ENCODE measurements around the gene TBX4.
A peak's percentile ranks its signal among the peaks of the same experiment; 100 is the strongest.

The TBX4 gene

DNA sequence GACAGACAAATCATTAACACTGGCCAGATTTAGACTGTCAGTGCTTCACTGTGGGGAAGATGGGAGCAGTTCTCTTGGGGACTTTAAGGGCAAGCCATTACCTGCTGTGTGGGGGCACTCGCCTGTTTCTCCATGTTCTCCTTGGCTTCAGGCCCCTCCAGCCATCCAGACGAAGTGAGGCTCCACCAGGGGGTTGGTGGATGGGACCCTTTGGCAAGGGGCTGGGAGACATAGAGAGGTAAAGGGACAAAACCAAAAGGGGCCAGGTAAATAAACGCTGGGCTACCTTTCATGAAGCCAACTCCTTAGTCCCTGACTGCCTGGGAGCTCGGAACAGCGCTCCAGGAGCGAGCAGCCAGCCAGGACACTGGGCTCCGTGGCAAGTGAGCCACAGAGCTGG is 14.0 kb downstream of the TBX4 start:
- intact Hi-C loops (cut with micrococcal nuclease), result loop anchor here (2.0 kb wide), 1 partner anchor 55 kb away; no protein-coding TSS in a partner anchor
- H3K36me3 Mint-ChIP-seq (ENCODE audit: low read depth), result no peaks in the 10 kb centered on the region
- H3K4me1 Mint-ChIP-seq (ENCODE audit: low read depth), result peaks cover 30% of the 10 kb centered on the region
- H3K9me3 Mint-ChIP-seq, result no peaks in the 10 kb centered on the region
- H3K27ac Mint-ChIP-seq, result no peak overlapping the region
- no peak overlapping the region for H3K4me3 Mint-ChIP-seq
- peaks cover 58% of the 10 kb centered on the region for H3K27me3 Mint-ChIP-seq

DNA sequence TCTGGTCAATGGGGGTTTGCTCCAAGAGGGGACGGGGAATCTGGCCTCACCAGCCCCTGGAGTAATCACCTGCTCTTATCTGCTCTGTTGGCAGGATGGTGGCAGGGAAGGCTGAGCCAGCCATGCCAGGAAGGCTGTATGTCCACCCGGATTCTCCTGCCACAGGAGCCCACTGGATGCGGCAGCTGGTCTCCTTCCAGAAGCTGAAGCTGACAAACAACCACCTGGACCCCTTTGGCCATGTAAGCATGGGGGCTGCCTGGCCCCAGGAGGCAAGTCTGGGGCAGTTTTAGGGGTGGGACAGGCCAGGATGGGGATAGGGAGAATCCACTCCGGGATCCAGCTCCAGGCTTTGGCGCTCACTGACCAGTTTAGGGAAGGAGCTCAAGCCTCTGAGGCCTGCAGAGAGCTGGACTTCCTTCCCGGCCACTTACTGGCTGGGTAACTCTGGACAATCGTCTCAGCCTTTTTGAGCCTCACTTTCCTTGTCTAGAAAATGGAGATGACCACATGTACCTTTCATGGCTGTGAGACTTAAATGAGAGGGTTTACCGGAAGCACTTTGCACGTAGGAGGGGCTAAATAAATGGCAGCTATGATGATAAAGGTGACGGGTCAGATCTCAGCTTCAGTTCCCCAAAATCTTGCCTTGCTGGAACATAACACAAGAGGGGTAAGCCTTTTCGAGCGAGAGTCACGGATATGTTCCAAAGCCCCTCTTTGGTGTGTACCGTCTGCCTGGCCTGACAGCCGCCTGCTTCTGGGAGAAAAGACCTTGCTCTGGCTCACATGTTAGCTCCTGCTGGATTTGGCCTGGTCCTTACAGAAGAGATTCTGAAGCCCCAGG is 15.4 kb downstream of the TBX4 start:
- Mint-ChIP-seq H3K4me1 (ENCODE audit: low read depth) (peaks cover 19% of the 10 kb centered on the region), H3K36me3 (ENCODE audit: low read depth) (no peaks in the 10 kb centered on the region), H3K27me3 (peaks cover 45% of the 10 kb centered on the region), H3K9me3 (no peaks in the 10 kb centered on the region), H3K27ac (peak overlapping the region; percentile 15), H3K4me3 (no peak overlapping the region)
- intact Hi-C loops (cut with micrococcal nuclease), result loop anchor here (2.0 kb wide), 1 partner anchor 57 kb away; no protein-coding TSS in a partner anchor

DNA sequence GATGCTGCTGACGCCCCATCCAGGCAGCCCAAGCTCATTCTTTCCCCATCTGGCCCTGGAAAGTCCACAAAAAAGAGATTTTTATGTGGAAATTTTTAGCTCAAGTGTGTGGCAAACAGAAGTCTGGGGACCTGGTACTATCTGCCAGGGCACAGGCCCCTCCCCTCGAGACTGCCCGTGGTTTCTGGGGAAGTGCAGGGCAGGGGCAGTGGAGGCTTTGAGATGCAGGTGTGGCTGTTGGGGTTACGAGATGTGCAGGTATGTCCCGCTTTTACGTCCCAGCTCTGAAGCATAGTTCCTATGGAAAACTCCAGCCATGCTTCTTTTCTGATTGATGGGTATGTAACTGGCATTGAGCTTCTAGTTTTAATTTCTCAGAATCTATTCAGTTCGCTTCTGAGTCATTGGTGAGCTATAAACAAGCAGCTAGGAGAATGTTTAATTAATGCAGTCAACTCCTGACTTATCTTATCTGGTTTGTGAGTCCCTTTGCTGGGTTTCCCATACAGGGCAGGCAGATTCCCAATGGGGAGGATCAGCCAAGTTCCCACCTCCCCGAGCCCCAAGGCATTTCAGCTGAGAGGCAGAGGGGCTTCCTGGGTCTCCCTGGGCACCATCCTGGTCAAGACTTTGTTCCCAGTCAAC is 16.2 kb downstream of the TBX4 start:
- H3K36me3 Mint-ChIP-seq (ENCODE audit: low read depth), result no peaks in the 10 kb centered on the region
- peaks cover 17% of the 10 kb centered on the region for H3K4me1 Mint-ChIP-seq (ENCODE audit: low read depth)
- H3K27ac Mint-ChIP-seq, result peak overlapping the region; percentile 15

GRCh38 chr17:61469474-61469873 is 17.3 kb downstream of the TBX4 start:
- Mint-ChIP-seq H3K27ac (no peak overlapping the region), H3K27me3 (peaks cover 35% of the 10 kb centered on the region), H3K4me3 (no peak overlapping the region), H3K36me3 (ENCODE audit: low read depth) (no peaks in the 10 kb centered on the region), H3K9me3 (no peaks in the 10 kb centered on the region), H3K4me1 (ENCODE audit: low read depth) (peaks cover 14% of the 10 kb centered on the region)
- intact Hi-C loops (cut with micrococcal nuclease), result no loop called here

More for the DNA sequence above, 16.2 kb downstream of the TBX4 start:
- intact Hi-C loops (cut with micrococcal nuclease), result no loop called here
- no peaks in the 10 kb centered on the region for H3K9me3 Mint-ChIP-seq
- no peak overlapping the region for H3K4me3 Mint-ChIP-seq
- peaks cover 42% of the 10 kb centered on the region for H3K27me3 Mint-ChIP-seq

DNA sequence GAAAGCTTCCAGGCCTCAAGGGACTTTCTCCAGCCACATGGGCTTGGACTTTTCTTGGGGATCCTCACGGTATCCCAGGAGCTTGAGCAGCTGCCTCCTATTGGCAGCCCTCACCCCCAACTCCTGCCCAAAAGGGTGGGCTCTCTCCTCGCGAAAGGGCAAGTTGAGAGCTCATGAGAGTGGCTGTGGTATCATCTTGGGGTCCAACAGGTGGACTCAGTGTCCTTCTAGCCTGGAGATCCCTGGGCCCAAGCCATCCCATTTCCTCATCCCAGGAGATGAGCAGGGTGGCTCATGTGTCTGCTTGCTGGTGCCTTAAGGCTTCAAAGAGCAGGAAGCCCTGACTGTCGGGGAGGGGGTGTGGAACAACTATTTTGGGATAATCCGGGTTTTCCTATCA is 17.7 kb downstream of the TBX4 start:
- intact Hi-C loops (cut with micrococcal nuclease), result no loop called here

GRCh38 chr17:61470530-61471136 is 18.4 kb downstream of the TBX4 start:
- intact Hi-C loops (cut with micrococcal nuclease), result no loop called here
- no peak overlapping the region for H3K27ac Mint-ChIP-seq
- H3K27me3 Mint-ChIP-seq, result peaks cover 30% of the 10 kb centered on the region
- H3K36me3 Mint-ChIP-seq (ENCODE audit: low read depth), result no peaks in the 10 kb centered on the region
- peaks cover 11% of the 10 kb centered on the region for H3K4me1 Mint-ChIP-seq (ENCODE audit: low read depth)
- H3K4me3 Mint-ChIP-seq, result no peak overlapping the region
- no peaks in the 10 kb centered on the region for H3K9me3 Mint-ChIP-seq

More for the DNA sequence above, 17.7 kb downstream of the TBX4 start:
- Mint-ChIP-seq H3K4me1 (ENCODE audit: low read depth) (peaks cover 11% of the 10 kb centered on the region), H3K4me3 (no peak overlapping the region), H3K27ac (no peak overlapping the region), H3K27me3 (peaks cover 32% of the 10 kb centered on the region), H3K36me3 (ENCODE audit: low read depth) (no peaks in the 10 kb centered on the region), H3K9me3 (no peaks in the 10 kb centered on the region)

DNA sequence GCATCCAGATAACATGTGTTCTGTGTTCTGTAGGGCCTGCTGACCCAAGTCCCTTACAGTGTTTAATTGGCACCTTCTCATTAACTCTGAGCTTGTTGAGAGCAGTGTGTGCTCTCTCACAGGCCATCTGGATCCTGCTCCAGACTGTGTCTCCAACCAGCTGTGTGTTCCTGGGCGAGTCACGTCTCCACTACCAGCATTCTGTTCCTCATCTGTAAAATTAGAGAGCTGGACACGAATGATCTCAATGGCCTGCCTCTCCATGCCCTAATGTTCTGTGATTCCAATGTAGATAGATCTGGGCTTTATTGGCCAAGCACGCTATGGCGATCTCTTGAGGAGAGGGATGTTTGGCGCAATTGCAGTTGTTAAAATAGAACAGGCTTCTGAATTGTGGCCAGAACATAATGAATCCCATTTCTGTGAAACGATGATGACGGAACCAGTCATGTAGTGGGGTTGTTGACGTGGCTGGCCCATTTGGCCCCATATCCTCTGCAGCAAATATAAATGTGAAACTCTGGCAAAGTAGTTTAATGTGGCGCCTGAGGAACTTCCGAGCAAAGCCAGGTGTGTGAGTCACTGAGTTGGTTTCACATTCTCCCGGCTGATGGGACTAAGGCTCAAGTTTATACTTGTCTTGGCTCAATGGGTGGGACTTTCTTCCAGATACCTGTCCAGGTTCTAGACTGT is 22.2 kb downstream of the TBX4 start:
- Mint-ChIP-seq H3K4me1 (ENCODE audit: low read depth) (no peaks in the 10 kb centered on the region), H3K9me3 (no peaks in the 10 kb centered on the region), H3K4me3 (no peak overlapping the region), H3K27ac (no peak overlapping the region), H3K36me3 (ENCODE audit: low read depth) (no peaks in the 10 kb centered on the region), H3K27me3 (peaks cover 16% of the 10 kb centered on the region)
- intact Hi-C loops (cut with micrococcal nuclease), result no loop called here

DNA sequence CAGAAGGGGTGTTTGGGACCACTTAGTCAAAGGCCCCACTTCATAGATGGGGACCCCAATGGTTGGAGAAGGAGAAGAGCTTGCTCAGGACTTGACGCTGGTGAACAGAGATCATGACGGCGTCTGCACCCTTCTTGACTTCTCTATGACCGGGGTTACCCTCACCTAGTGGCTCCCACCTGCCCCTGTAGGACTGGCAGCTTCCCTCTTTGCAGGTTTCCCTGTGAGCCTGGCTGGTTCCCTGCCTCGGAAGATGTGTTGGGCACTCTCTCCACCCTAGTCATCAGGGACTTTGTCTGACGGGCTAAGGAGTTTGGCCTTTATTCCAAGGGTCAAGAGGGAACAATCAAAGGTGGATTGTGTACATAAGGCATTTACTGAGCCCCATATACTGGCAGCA is 22.7 kb downstream of the TBX4 start:
- no peaks in the 10 kb centered on the region for H3K36me3 Mint-ChIP-seq (ENCODE audit: low read depth)
- no peaks in the 10 kb centered on the region for H3K4me1 Mint-ChIP-seq (ENCODE audit: low read depth)
- no peak overlapping the region for H3K4me3 Mint-ChIP-seq
- intact Hi-C loops (cut with micrococcal nuclease), result no loop called here
- H3K27ac Mint-ChIP-seq, result no peak overlapping the region
- H3K27me3 Mint-ChIP-seq, result peaks cover 14% of the 10 kb centered on the region
- no peaks in the 10 kb centered on the region for H3K9me3 Mint-ChIP-seq

DNA sequence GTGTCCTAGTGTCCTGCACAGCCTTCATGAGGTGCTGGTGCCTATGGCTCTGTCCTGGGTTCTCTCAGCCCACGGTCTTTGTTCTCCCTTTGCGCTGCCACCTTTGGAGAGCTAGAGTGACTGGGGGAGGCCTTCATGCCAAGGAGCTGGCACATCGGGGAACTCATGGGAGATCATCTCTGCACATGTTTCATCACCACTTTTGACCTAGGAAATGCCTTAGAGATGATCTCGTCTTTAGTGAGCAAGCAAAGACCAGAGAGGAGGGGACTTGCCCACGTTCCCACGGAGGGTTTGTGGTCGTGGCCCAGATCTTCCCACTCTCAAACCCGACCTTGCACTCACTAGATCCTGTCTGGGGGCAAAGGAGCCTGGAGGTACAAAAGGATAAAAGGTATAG is 23.5 kb downstream of the TBX4 start:
- intact Hi-C loops (cut with micrococcal nuclease), result no loop called here
- Mint-ChIP-seq H3K4me3 (no peak overlapping the region), H3K4me1 (ENCODE audit: low read depth) (no peaks in the 10 kb centered on the region), H3K9me3 (no peaks in the 10 kb centered on the region), H3K27me3 (peaks cover 11% of the 10 kb centered on the region), H3K27ac (no peak overlapping the region), H3K36me3 (ENCODE audit: low read depth) (no peaks in the 10 kb centered on the region)

GRCh38 chr17:61476476-61477203 is 24.4 kb downstream of the TBX4 start:
- no peaks in the 10 kb centered on the region for H3K4me1 Mint-ChIP-seq (ENCODE audit: low read depth)
- H3K27me3 Mint-ChIP-seq, result peaks cover 15% of the 10 kb centered on the region
- H3K4me3 Mint-ChIP-seq, result no peak overlapping the region
- H3K9me3 Mint-ChIP-seq, result no peaks in the 10 kb centered on the region
- no peaks in the 10 kb centered on the region for H3K36me3 Mint-ChIP-seq (ENCODE audit: low read depth)
- intact Hi-C loops (cut with micrococcal nuclease), result no loop called here
- H3K27ac Mint-ChIP-seq, result no peak overlapping the region

GRCh38 chr17:61477204-61477834 is 25.1 kb downstream of the TBX4 start:
- no peaks in the 10 kb centered on the region for H3K4me1 Mint-ChIP-seq (ENCODE audit: low read depth)
- no peak overlapping the region for H3K4me3 Mint-ChIP-seq
- peaks cover 15% of the 10 kb centered on the region for H3K27me3 Mint-ChIP-seq
- no peaks in the 10 kb centered on the region for H3K36me3 Mint-ChIP-seq (ENCODE audit: low read depth)
- no peaks in the 10 kb centered on the region for H3K9me3 Mint-ChIP-seq
- intact Hi-C loops (cut with micrococcal nuclease), result no loop called here
- H3K27ac Mint-ChIP-seq, result no peak overlapping the region

DNA sequence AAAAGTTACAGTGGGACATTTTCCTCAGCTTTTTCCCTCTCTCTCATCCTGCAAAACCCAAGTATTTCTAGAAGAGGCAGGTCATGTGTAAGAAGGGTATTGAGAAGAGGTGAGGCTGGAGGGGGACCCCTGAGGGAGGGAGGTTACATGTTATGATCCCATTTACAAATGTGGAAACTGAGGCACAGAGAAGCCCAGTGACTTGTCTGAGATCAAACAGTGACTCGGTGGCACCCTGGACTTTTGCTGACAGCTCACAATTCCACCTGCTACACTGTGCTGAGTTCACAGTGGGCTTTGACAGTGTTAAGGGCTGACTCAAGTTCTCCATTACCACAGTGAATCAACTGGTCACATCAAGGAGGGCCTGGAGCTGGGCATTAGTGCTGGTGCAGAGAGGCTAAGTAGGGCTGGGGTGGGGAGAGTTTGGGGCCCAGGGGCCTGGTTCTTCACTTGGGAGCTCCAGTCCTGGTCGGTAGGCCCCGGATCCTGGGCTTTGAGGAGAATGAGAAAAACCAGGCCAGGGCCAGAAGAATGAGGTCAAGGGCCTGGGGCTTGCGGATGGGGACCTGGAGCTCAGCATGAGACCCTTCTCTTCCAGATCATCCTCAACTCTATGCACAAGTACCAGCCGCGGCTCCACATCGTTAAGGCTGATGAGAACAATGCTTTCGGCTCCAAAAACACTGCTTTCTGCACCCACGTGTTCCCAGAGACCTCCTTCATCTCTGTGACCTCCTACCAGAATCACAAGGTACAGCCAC is 26.0 kb downstream of the TBX4 start:
- intact Hi-C loops (cut with micrococcal nuclease), result no loop called here
- Mint-ChIP-seq H3K4me1 (ENCODE audit: low read depth) (no peaks in the 10 kb centered on the region), H3K36me3 (ENCODE audit: low read depth) (no peaks in the 10 kb centered on the region), H3K27me3 (peaks cover 11% of the 10 kb centered on the region), H3K27ac (no peak overlapping the region), H3K4me3 (no peak overlapping the region), H3K9me3 (no peaks in the 10 kb centered on the region)

Measured in dendritic cell treated with granulocyte-macrophage colony-stimulating factor and Interleukin-4, amounts not matched to agents 40 ng/mL and 50 ng/mL, for 4 days (primary cell).